ENCODE results near the gene MRPL24. TPM values are rescaled to one million over a fixed set of nuclear protein-coding genes. Genes with fewer than 3 reads are reported as not detected.

Gene MRPL24
- total RNA-seq (2016; rRNA removed; fragmentation: Illumina TruSeq; extraction: Trizol) = 42.9 and 45.7 TPM in 2 replicates
- total RNA-seq (2016; cell fraction: cytosol; rRNA removed; fragmentation: Illumina TruSeq; extraction: Trizol; ENCODE audit: low read depth) = 18.3 and 22.1 TPM in 2 replicates
- total RNA-seq (2016; cell fraction: insoluble cytoplasmic fraction; rRNA removed; fragmentation: Illumina TruSeq; extraction: Trizol) = 43.5 and 49.0 TPM in 2 replicates
- 21.2 and 21.3 TPM in 2 replicates for total RNA-seq (2016; cell fraction: membrane; rRNA removed; fragmentation: Illumina TruSeq; extraction: Trizol)
- total RNA-seq (2016; cell fraction: nucleus; rRNA removed; fragmentation: Illumina TruSeq; extraction: Trizol) = 13.5 and 22.5 TPM in 2 replicates
- polyA plus RNA-seq (2011; rRNA removed) = 37.7 and 38.1 TPM in 2 replicates
- 28.3 and 29.4 TPM in 2 replicates for polyA plus RNA-seq (2011; cell fraction: cytosol; rRNA removed)
- polyA plus RNA-seq (2011; cell fraction: nucleus; rRNA removed) = 15.0 and 17.2 TPM in 2 replicates
- polyA plus RNA-seq (2012) = 29.0 TPM in 2 replicates
- 21.1 and 21.8 TPM in 2 replicates for polyA plus RNA-seq (2016; cell fraction: cytosol; fragmentation: Illumina TruSeq; extraction: Trizol; ENCODE audit: low read depth)
- 58.3 and 58.4 TPM in 2 replicates for polyA plus RNA-seq (2016; cell fraction: insoluble cytoplasmic fraction; fragmentation: Illumina TruSeq; extraction: Trizol; ENCODE audit: low read depth)
- 18.3 and 20.0 TPM in 2 replicates for polyA plus RNA-seq (2016; cell fraction: membrane; fragmentation: Illumina TruSeq; extraction: Trizol; ENCODE audit: low read depth)
- 39.4 and 46.6 TPM in 2 replicates for polyA plus RNA-seq (2016; cell fraction: nucleus; fragmentation: Illumina TruSeq; extraction: Trizol; ENCODE audit: insufficient read depth, low read depth)
- 13.2 and 67.4 TPM in 2 replicates for polyA minus RNA-seq (2011; rRNA and poly(A)+ RNA removed; ENCODE audit: low replicate concordance)
- 8.8 and 9.7 TPM in 2 replicates for polyA minus RNA-seq (2011; cell fraction: cytosol; rRNA and poly(A)+ RNA removed)
- polyA minus RNA-seq (2011; cell fraction: nucleus; rRNA and poly(A)+ RNA removed) = 5.7 and 8.6 TPM in 2 replicates
- Bru-seq, nascent RNA = percentile 61 among the genes with signal in this experiment
- BruChase-seq, experiment 1, labeled RNA remaining after a 6-hour chase = percentile 69 among the genes with signal in this experiment
- BruChase-seq, experiment 2, labeled RNA remaining after a 2-hour chase = percentile 59 among the genes with signal in this experiment
- long read RNA-seq, experiment 1, transcript MRPL24-202 (6 exons, 883 nt) = major isoform, 14 of 30 reads
- long read RNA-seq, experiment 1, transcript MRPL24-201 (6 exons, 883 nt) = minor isoform, 12 of 30 reads
- long read RNA-seq, experiment 1, partial matches to known transcripts = 1 of 30 reads
- long read RNA-seq, experiment 1, other reads (novel, unspliced or antisense) = 2 of 30 reads
- long read RNA-seq, experiment 2, transcript MRPL24-202 (6 exons, 883 nt) = major isoform, 22 of 61 reads
- long read RNA-seq, experiment 2, transcript MRPL24-201 (6 exons, 883 nt) = minor isoform, 16 of 61 reads
- long read RNA-seq, experiment 2, partial matches to known transcripts = 14 of 61 reads
- long read RNA-seq, experiment 2, other reads (novel, unspliced or antisense) = 6 of 61 reads

GRCh38 chr1:156740741-156741480, at the start of gene MRPL24:
TSS of gene MRPL24 (minus strand) at chr1:156741088. CDS start at chr1:156738704, 2,384 bp downstream.
- Histone ChIP-seq H3K4me3 (replicated peaks in 1 of 3; ENCODE audit: insufficient read depth in 1 of 3, low read depth in 2 of 3, low read length in 3 of 3) (peak within 1 kb of the TSS; percentile 78 to 93 (median 81)), H3K9ac (ENCODE audit: insufficient read depth, low read depth, low read length) (peak within 1 kb of the TSS; percentile 91), H2AFZ (ENCODE audit: low read length) (no peak within 1 kb of the TSS), H3K27me3 (ENCODE audit: control insufficient read depth in 1 of 2, insufficient read depth in 2 of 2, low read length in 2 of 2) (no peaks in the 10 kb centered on the region; a peak in 1 of 5 replicates), H3K36me3 (replicated peaks in 1 of 2; ENCODE audit: control insufficient read depth in 1 of 2, insufficient read depth in 2 of 2, low read length in 2 of 2) (peaks cover 11 to 37% of the 10 kb centered on the region in 2 experiments; a peak in 4 of 5 replicates), H3K4me1 (ENCODE audit: insufficient read depth, low read length) (peaks cover 22% of the 10 kb centered on the region), H3K27ac (ENCODE audit: extremely low read length, insufficient read depth, low read length) (peak within 1 kb of the TSS; percentile 83), H3K4me2 (ENCODE audit: low read depth, low read length) (peak within 1 kb of the TSS; percentile 98), H3K9me3 (ENCODE audit: low read length) (no peaks in the 10 kb centered on the region), H3K79me2 (ENCODE audit: insufficient read depth, low read length) (peaks cover 18% of the 10 kb centered on the region), H4K20me1 (ENCODE audit: insufficient read depth, low read length) (peaks cover 6% of the 10 kb centered on the region)
- CTCF ChIA-PET (ENCODE audit: low intra/inter-chr PET ratio, low total read pairs) = no interaction called here
- WGBS (ENCODE audit: low lambda C conversion rate) = 1% methylated on average over 25 of the region's 38 CpGs
- intact Hi-C loops (cut with micrococcal nuclease; ENCODE audit: unreplicated experiment) (loop anchor here (1.0 kb wide), 1 partner anchor 26 kb away; the partner anchor contains the start of gene PRCC), in situ Hi-C loops (cut with HindIII; ENCODE audit: extremely low pct_ligation_motif_present, low pct_unique_long_range_greater_than_20kb) (no loop called here)
- BruUV-seq (replicated peaks) = no TSS peak
- POLR2A ChIA-PET = interaction anchor here (0.7 to 3.3 kb wide), 13 partner anchors 9 to 1804 kb away, joined by 3 to 125 read pairs (median 4); partner anchors contain the start of genes CRABP2, HDGF, ISG20L2 and MEF2D
- FAIRE-seq = peak; percentile 99
- peak; percentile 91 for ATAC-seq
- DNase-seq (ENCODE audit: low spot score) = peak; percentile 99
- TF ChIP-seq MED13 (CRISPR knock-in tag; IDR thresholded peaks at IDR 0.05) (peak; percentile 69), HNRNPK (IDR thresholded peaks at IDR 0.05; ENCODE audit: low read depth, low read length, poor library complexity, severe bottlenecking) (no peak), ZNF780A (CRISPR knock-in tag; IDR thresholded peaks at IDR 0.05) (no peak), KDM2A (CRISPR knock-in tag; IDR thresholded peaks at IDR 0.05; ENCODE audit: borderline replicate concordance, low read depth) (peak; percentile 90), JUND (CRISPR knock-in tag; IDR thresholded peaks at IDR 0.05) (no peak; the same call in 1 of the 2 replicates), ZBTB7A (CRISPR knock-in tag; IDR thresholded peaks at IDR 0.05) (peak; percentile 32; the same call in 1 of the 2 replicates), KDM3A (CRISPR knock-in tag; IDR thresholded peaks at IDR 0.05; ENCODE audit: low read depth) (0 out of 2 replicates have a peak, but pooled peaks have one; percentile 48), SOX13 (IDR thresholded peaks at IDR 0.05) (no peak), SOX13 (CRISPR knock-in tag; conservative IDR thresholded peaks at IDR 0.05 in 1 of 2, IDR thresholded peaks at IDR 0.05 in 1 of 2) (no peak; a peak in 1 of 4 replicates), ARNT (IDR thresholded peaks at IDR 0.05) (no peak), TRIM22 (IDR thresholded peaks at IDR 0.05) (no peak)
- TF ChIP-seq, protein P1, sequence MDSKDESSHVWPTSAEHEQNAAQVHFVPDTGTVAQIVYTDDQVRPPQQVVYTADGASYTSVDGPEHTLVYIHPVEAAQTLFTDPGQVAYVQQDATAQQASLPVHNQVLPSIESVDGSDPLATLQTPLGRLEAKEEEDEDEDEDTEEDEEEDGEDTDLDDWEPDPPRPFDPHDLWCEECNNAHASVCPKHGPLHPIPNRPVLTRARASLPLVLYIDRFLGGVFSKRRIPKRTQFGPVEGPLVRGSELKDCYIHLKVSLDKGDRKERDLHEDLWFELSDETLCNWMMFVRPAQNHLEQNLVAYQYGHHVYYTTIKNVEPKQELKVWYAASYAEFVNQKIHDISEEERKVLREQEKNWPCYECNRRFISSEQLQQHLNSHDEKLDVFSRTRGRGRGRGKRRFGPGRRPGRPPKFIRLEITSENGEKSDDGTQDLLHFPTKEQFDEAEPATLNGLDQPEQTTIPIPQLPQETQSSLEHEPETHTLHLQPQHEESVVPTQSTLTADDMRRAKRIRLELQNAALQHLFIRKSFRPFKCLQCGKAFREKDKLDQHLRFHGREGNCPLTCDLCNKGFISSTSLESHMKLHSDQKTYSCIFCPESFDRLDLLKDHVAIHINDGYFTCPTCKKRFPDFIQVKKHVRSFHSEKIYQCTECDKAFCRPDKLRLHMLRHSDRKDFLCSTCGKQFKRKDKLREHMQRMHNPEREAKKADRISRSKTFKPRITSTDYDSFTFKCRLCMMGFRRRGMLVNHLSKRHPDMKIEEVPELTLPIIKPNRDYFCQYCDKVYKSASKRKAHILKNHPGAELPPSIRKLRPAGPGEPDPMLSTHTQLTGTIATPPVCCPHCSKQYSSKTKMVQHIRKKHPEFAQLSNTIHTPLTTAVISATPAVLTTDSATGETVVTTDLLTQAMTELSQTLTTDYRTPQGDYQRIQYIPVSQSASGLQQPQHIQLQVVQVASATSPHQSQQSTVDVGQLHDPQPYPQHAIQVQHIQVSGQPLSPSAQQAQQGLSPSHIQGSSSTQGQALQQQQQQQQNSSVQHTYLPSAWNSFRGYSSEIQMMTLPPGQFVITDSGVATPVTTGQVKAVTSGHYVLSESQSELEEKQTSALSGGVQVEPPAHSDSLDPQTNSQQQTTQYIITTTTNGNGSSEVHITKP (CRISPR knock-in tag; IDR thresholded peaks at IDR 0.05; ENCODE audit: low read depth) = peak; percentile 84

Measured in HepG2 (cell line).